MM.1S (cell line): ENCODE results near the gene GASK1A.

Source experiments
- DNase-seq: peaks from one replicate; pipeline ENCODE4 v3.0.0-alpha.2; 2015
- H2AFZ ChIP-seq: fragments of 300-600 bp; sonication (generic); 2 replicates; pipeline ENCODE4 v1.6.0; 2016; ENCODE audit warnings: antibody characterized with exemption, low read length
- H3F3A ChIP-seq: fragments of 300-600 bp; sonication (generic); 2 replicates; pipeline ENCODE4 v1.6.1; 2016; ENCODE audit warnings: mild to moderate bottlenecking, antibody characterized with exemption, low read length, moderate library complexity, mixed read lengths; ENCODE audit not compliant: insufficient read depth
- H3K27ac ChIP-seq: fragments of 300-600 bp; sonication (generic); 2 replicates; pipeline ENCODE4 v1.5.1; 2016; ENCODE audit warnings: mild to moderate bottlenecking, low read length
- H3K27me3 ChIP-seq: fragments of 300-600 bp; sonication (generic); replicated peaks from 2 replicates; pipeline ENCODE4 v1.6.0; 2016; ENCODE audit warnings: low read length; ENCODE audit not compliant: insufficient read depth
- H3K36me3 ChIP-seq: fragments of 300-600 bp; sonication (generic); replicated peaks from 2 replicates; pipeline ENCODE4 v1.6.1; 2016; ENCODE audit warnings: mild to moderate bottlenecking, low read length, mixed read lengths; ENCODE audit not compliant: insufficient read depth
- H3K4me1 ChIP-seq: fragments of 300-600 bp; sonication (generic); 2 replicates; pipeline ENCODE4 v1.6.1; 2016; ENCODE audit warnings: low read length, mixed read lengths
- H3K4me2 ChIP-seq: fragments of 300-600 bp; sonication (generic); 2 replicates; pipeline ENCODE4 v1.6.0; 2016; ENCODE audit warnings: low read depth, low read length
- H3K4me3 ChIP-seq: fragments of 300-600 bp; sonication (generic); 2 replicates; pipeline ENCODE4 v1.5.1; 2016; ENCODE audit warnings: low read length, mixed read lengths
- H3K79me2 ChIP-seq: fragments of 300-600 bp; sonication (generic); 2 replicates; pipeline ENCODE4 v1.6.1; 2016; ENCODE audit warnings: mixed run types, low read length, mixed read lengths
- H3K9ac ChIP-seq: fragments of 300-600 bp; sonication (generic); 2 replicates; pipeline ENCODE4 v1.6.1; 2016; ENCODE audit warnings: low read length, mixed read lengths
- H3K9me2 ChIP-seq: fragments of 300-600 bp; sonication (generic); replicated peaks from 2 replicates; pipeline ENCODE4 v1.6.1; 2016; ENCODE audit warnings: mild to moderate bottlenecking, low read length, mixed read lengths; ENCODE audit not compliant: insufficient read depth
- H3K9me3 ChIP-seq: fragments of 300-600 bp; sonication (generic); replicated peaks from 2 replicates; pipeline ENCODE4 v1.6.1; 2016; ENCODE audit warnings: mild to moderate bottlenecking, low read length, mixed read lengths; ENCODE audit not compliant: insufficient read depth
- H4K20me1 ChIP-seq: fragments of 300-600 bp; sonication (generic); 2 replicates; pipeline ENCODE4 v1.6.1; 2016; ENCODE audit warnings: mild to moderate bottlenecking, low read length, moderate library complexity, mixed read lengths; ENCODE audit not compliant: insufficient read depth
- CTCF ChIP-seq: fragments of 300-600 bp; sonication (generic); IDR thresholded peaks from 2 replicates; pipeline ENCODE4 v1.5.1; 2016; ENCODE audit warnings: antibody characterized with exemption, low read length, mixed read lengths
- EZH2 ChIP-seq: fragments of 300-600 bp; sonication (generic); optimal IDR thresholded peaks from 2 replicates; pipeline ENCODE3; 2017; ENCODE audit warnings: low read depth, mild to moderate bottlenecking, antibody characterized with exemption, low read length, mixed read lengths
- EZH2phosphoT487 ChIP-seq: fragments of 300-600 bp; sonication (generic); IDR thresholded peaks from 2 replicates; pipeline ENCODE4 v1.6.1; 2018; ENCODE audit warnings: antibody characterized with exemption, low read length

Gene GASK1A

GRCh38 chr3:43104039-43104438, 124.9 kb downstream of the GASK1A start:
- Histone ChIP-seq H2AFZ (no peak overlapping the region), H3K36me3 (no peaks in the 10 kb centered on the region), H3K4me2 (no peak overlapping the region), H3K9me2 (no peaks in the 10 kb centered on the region), H4K20me1 (no peaks in the 10 kb centered on the region), H3K27me3 (no peaks in the 10 kb centered on the region), H3K27ac (no peak overlapping the region), H3F3A (no peaks in the 10 kb centered on the region), H3K4me1 (no peaks in the 10 kb centered on the region; the same call in 1 of the 2 replicates), H3K4me3 (no peak overlapping the region), H3K9me3 (no peaks in the 10 kb centered on the region), H3K79me2 (peaks cover 13% of the 10 kb centered on the region), H3K9ac (no peak overlapping the region)
- no peak for DNase-seq
- TF ChIP-seq CTCF (no peak), EZH2phosphoT487 (no peak), EZH2 (no peak)

- no peak for DNase-seq
- no peaks in the 10 kb centered on the region for H3K9me3 ChIP-seq
- no peaks in the 10 kb centered on the region for H3K36me3 ChIP-seq
- TF ChIP-seq EZH2, result no peak
- TF ChIP-seq EZH2phosphoT487, result no peak
- TF ChIP-seq CTCF, result no peak
- H3F3A ChIP-seq, result no peaks in the 10 kb centered on the region
- peaks cover 13% of the 10 kb centered on the region for H3K79me2 ChIP-seq
- H3K4me1 ChIP-seq, result no peaks in the 10 kb centered on the region; the same call in 1 of the 2 replicates
- no peak overlapping the region for H3K9ac ChIP-seq
- H3K4me3 ChIP-seq, result peak overlapping the region; percentile 51
- peak overlapping the region; percentile 69; the same call in 1 of the 2 replicates for H3K4me2 ChIP-seq
- H4K20me1 ChIP-seq, result no peaks in the 10 kb centered on the region
- H3K27me3 ChIP-seq, result no peaks in the 10 kb centered on the region
- H3K27ac ChIP-seq, result no peak overlapping the region
- H2AFZ ChIP-seq, result no peak overlapping the region
- no peaks in the 10 kb centered on the region for H3K9me2 ChIP-seq
Measured at GRCh38 chr3:43104660-43105595, 125.8 kb downstream of the GASK1A start.

GRCh38 chr3:43105596-43106292, 126.6 kb downstream of the GASK1A start, which contains the start of gene POMGNT2:
Gene POMGNT2, minus strand, starts transcription at chr3:43106079. Its CDS starts 24,648 bp downstream, at chr3:43081431.
- Histone ChIP-seq H3K27ac (no peak within 1 kb of the TSS), H4K20me1 (no peaks in the 10 kb centered on the region), H3K4me1 (no peaks in the 10 kb centered on the region; the same call in 1 of the 2 replicates), H2AFZ (peak within 1 kb of the TSS; percentile 86), H3K9me2 (no peaks in the 10 kb centered on the region), H3K9ac (peak within 1 kb of the TSS; percentile 80; the same call in 1 of the 2 replicates), H3F3A (no peaks in the 10 kb centered on the region), H3K36me3 (no peaks in the 10 kb centered on the region), H3K9me3 (no peaks in the 10 kb centered on the region), H3K4me3 (peak within 1 kb of the TSS; percentile 85), H3K27me3 (no peaks in the 10 kb centered on the region), H3K79me2 (peaks cover 13% of the 10 kb centered on the region), H3K4me2 (peak within 1 kb of the TSS; percentile 82)
- TF ChIP-seq CTCF, result no peak
- no peak for TF ChIP-seq EZH2
- TF ChIP-seq EZH2phosphoT487, result no peak
- peak; percentile 92 for DNase-seq
